Endothelial cell (in vitro differentiated cells): ENCODE data around the gene BRSK1. TPM values are rescaled to one million over a fixed set of nuclear protein-coding genes. Genes with fewer than 3 reads are reported as not detected.

Source experiments
- DNase-seq: peaks from one replicate; pipeline ENCODE4 v3.0.0; 2021; ENCODE audit warnings: low spot score
- H3K27ac Mint-ChIP-seq: one replicate; pipeline ENCODE4 v1.8.0; 2021; ENCODE audit warnings: mixed read lengths, inconsistent platforms; ENCODE audit not compliant: unreplicated experiment
- H3K27me3 Mint-ChIP-seq: one replicate; pipeline ENCODE4 v1.8.0; 2021; ENCODE audit warnings: mild to moderate bottlenecking, moderate library complexity, mixed read lengths, inconsistent platforms; ENCODE audit not compliant: unreplicated experiment
- H3K36me3 Mint-ChIP-seq: one replicate; pipeline ENCODE4 v1.8.0; 2021; ENCODE audit warnings: mild to moderate bottlenecking, low read depth, mixed read lengths, inconsistent platforms; ENCODE audit not compliant: unreplicated experiment
- H3K4me1 Mint-ChIP-seq: one replicate; pipeline ENCODE4 v1.8.0; 2021; ENCODE audit warnings: mild to moderate bottlenecking, mixed read lengths, inconsistent platforms; ENCODE audit not compliant: unreplicated experiment
- H3K4me3 Mint-ChIP-seq: one replicate; pipeline ENCODE4 v1.8.0; 2021; ENCODE audit warnings: mild to moderate bottlenecking, mixed read lengths, inconsistent platforms; ENCODE audit not compliant: unreplicated experiment
- H3K9me3 Mint-ChIP-seq: one replicate; pipeline ENCODE4 v1.8.0; 2021; ENCODE audit warnings: mixed read lengths, inconsistent platforms; ENCODE audit not compliant: unreplicated experiment
- total RNA-seq: library from RNA; stranded (reverse); fragmentation: NEBNext Ultra II Directional; extraction: Animal tissue kit (Norgen Biotek cat#: 25700); gene quantifications from one replicate; pipeline ENCODE4 v1.2.1, GENCODE V29; 2021; ENCODE audit not compliant: unreplicated experiment
- TF ChIP-seq, protein P1 (sequence below): fragments of 200-600 bp; sonication (generic); IDR thresholded peaks from one replicate; pipeline ENCODE4 v1.5.0; 2021; ENCODE audit warnings: antibody characterized with exemption; ENCODE audit not compliant: unreplicated experiment

The BRSK1 gene
- total RNA-seq, 1 donor from 2014 or later, result 14.1 TPM

DNA sequence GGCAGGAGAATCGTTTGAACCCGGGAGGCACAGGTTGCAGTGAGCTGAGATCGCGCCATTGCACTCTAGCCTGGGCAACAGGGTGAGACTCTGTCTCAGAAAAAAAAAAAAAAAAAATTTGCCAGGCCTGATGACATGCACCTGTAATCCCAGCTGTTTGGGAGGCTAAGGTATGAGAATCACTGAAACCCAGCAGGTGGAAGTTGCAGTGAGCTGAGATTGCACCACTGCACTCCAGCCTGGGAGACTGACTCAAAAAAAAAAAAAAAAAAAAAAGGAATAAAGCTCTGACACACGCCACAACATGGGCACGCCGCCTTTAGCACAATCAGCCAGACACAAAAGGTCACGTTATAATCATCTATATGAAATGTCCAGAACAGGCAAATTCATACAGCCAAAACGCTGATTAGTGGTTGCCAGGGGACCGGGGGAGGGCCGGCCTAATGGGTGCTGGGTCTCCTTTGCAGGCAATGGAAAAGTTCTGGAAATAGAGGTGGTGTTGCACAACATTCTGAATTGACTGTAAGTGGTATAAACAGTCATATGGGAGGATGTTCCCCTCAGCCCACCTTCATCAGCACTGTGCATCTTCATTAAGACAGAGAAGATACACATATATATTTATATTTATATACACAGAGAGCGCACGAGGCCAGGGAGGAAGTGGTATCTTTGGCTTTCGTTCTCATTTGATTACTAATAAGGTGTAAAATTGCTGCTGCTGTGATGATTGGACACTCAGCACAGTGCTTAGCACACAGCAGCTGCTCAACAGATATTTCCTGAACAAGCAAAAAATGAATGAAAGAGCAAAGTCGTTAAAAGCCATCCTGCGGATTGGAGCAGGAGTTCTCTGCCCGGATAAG lies 7.7 kb upstream of the BRSK1 start:
- Mint-ChIP-seq H3K4me1 (peaks cover 5% of the 10 kb centered on the region), H3K9me3 (no peaks in the 10 kb centered on the region), H3K27me3 (peaks cover 17% of the 10 kb centered on the region), H3K27ac (no peak overlapping the region), H3K36me3 (peaks cover 14% of the 10 kb centered on the region), H3K4me3 (no peak overlapping the region)
- DNase-seq, result no peak
- TF ChIP-seq, protein P1, sequence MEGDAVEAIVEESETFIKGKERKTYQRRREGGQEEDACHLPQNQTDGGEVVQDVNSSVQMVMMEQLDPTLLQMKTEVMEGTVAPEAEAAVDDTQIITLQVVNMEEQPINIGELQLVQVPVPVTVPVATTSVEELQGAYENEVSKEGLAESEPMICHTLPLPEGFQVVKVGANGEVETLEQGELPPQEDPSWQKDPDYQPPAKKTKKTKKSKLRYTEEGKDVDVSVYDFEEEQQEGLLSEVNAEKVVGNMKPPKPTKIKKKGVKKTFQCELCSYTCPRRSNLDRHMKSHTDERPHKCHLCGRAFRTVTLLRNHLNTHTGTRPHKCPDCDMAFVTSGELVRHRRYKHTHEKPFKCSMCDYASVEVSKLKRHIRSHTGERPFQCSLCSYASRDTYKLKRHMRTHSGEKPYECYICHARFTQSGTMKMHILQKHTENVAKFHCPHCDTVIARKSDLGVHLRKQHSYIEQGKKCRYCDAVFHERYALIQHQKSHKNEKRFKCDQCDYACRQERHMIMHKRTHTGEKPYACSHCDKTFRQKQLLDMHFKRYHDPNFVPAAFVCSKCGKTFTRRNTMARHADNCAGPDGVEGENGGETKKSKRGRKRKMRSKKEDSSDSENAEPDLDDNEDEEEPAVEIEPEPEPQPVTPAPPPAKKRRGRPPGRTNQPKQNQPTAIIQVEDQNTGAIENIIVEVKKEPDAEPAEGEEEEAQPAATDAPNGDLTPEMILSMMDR, result no peak

DNA sequence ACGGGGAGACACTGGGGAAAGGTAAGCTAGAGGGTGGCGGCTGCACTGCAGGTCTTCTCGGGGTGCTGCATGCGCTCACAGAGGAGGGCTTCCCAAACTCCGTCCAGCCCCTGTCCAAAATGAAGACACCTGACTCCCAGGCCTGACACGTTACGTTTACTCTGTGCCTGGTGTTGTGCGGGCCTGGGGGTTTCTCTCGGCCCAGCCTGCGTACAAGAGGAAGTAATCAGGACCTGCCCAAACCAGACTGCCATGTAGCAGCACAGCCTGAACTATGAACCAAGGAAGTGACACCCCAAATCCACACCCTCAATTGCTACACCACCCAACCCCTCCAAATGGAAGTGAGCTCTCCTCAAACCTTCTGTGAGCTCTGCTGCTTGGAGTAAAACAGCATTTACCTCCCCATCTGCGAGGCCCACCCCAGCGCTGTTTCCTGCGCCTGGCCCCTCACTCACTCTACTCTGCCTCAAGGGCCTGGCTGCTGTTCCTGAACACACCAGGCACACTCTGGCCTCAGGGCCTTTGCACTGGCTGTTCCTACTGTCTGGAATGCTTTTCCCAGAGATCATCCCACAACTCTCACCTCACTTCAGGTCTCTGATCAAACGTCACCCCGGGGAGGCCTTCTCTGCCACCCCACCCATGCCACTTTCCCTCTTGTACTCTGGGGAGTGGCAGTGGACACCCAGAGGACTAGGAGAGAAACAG lies 6.9 kb upstream of the BRSK1 start:
- H3K9me3 Mint-ChIP-seq, result no peaks in the 10 kb centered on the region
- no peak for DNase-seq
- peaks cover 13% of the 10 kb centered on the region for H3K36me3 Mint-ChIP-seq
- H3K27ac Mint-ChIP-seq, result no peak overlapping the region
- peaks cover 21% of the 10 kb centered on the region for H3K27me3 Mint-ChIP-seq
- TF ChIP-seq, protein P1, result no peak
- peaks cover 7% of the 10 kb centered on the region for H3K4me1 Mint-ChIP-seq
- H3K4me3 Mint-ChIP-seq, result peak overlapping the region; percentile 78

DNA sequence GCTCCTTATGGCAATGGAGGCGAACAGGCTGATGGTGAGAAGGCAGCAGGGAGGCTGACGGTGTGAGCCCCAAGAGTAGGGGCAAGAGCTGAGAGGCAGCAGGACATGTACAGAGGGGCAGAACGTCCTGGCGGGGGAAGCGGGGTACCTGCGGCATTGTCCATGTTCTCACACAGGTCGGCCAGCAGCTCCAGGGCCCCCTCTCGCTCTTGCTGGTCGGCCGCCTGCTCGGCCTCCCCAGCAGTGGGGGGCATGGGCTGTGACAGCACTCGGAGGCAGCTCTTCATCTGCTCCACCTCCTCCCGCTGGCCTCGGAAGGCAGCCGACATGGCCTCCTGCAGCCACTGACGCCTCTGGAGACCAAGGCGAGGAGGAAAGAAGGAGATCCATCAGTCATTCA lies 6.3 kb upstream of the BRSK1 start:
- Mint-ChIP-seq H3K4me1 (peaks cover 7% of the 10 kb centered on the region), H3K36me3 (peaks cover 8% of the 10 kb centered on the region), H3K4me3 (peak overlapping the region; percentile 78), H3K9me3 (no peaks in the 10 kb centered on the region), H3K27ac (no peak overlapping the region), H3K27me3 (peaks cover 21% of the 10 kb centered on the region)
- TF ChIP-seq, protein P1, result no peak
- no peak for DNase-seq

DNA sequence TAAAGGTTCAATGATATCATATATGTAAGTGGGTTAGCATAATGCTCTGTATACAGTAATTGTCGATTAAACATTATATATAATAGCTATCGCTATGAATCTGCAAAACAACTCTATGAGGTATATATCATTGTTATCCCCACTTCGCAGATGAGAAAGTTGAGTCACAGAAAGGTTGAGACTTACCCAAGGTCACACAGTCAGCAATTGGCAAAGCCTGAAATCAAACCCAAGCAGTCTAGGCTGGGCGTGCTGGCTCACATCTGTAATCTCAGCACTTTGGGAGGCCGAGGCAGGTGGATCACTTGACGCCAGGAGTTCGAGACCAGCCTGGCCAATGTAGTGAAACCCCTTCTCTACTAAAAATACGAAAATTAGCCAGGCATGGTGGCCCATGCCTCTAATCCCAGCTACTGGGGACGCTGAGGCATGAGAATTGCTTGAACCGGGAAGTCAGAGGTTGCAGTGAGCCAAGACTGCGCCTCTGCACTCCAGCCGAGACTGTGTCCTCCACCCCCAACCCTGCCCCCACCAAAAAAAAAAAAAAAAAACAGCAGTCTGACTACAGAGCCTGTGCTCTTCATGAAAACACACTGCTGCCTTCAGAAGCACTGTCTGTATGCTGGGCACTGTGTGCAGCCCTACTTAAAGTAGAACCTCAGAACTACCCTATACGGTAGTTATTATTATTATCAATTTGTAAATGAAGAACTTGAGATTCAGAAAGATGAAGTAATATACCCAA lies 5.2 kb upstream of the BRSK1 start:
- H3K4me3 Mint-ChIP-seq, result peak overlapping the region; percentile 80
- H3K9me3 Mint-ChIP-seq, result no peaks in the 10 kb centered on the region
- no peak overlapping the region for H3K27ac Mint-ChIP-seq
- DNase-seq, result no peak
- TF ChIP-seq, protein P1, result no peak
- peaks cover 8% of the 10 kb centered on the region for H3K36me3 Mint-ChIP-seq
- peaks cover 7% of the 10 kb centered on the region for H3K4me1 Mint-ChIP-seq
- peaks cover 25% of the 10 kb centered on the region for H3K27me3 Mint-ChIP-seq
